ENCODE measurements around the gene CCND1.

GRCh38 chr11:69649576-69649900 lies 8.6 kb downstream of the CCND1 start:
- TF ChIP-seq CTCF (IDR thresholded peaks at IDR 0.05) (no peak), POLR2AphosphoS5 (IDR thresholded peaks at IDR 0.05) (no peak), POLR2A (IDR thresholded peaks at IDR 0.05; ENCODE audit: low read depth) (no peak)
